K562 (cell line): ENCODE measurements around the gene ABHD16A. TPM values are rescaled to one million over a fixed set of nuclear protein-coding genes. Genes with fewer than 3 reads are reported as not detected.
A peak's percentile ranks its signal among the peaks of the same experiment; 100 is the strongest.

ENCODE experiments used
- ATF6 ChIP-seq: sonication (generic); formaldehyde crosslinking; IDR thresholded peaks from 2 replicates; pipeline ENCODE4 v1.4.0; 2020; ENCODE audit warnings: mild to moderate bottlenecking, missing genetic modification reagents
- EHMT2 ChIP-seq: fragments of 450-650 bp; IDR thresholded peaks from 2 replicates; pipeline ENCODE4 v1.6.1; 2018; ENCODE audit warnings: antibody characterized with exemption
- FIP1L1 ChIP-seq: fragments of 200-400 bp; formaldehyde crosslinking; IDR thresholded peaks from 2 replicates; pipeline ENCODE4 v1.6.1; 2018; ENCODE audit warnings: mild to moderate bottlenecking, low read depth, low read length; ENCODE audit not compliant: poor library complexity, severe bottlenecking
- FOSL1 ChIP-seq: fragments of 200-800 bp; sonication (Bioruptor generic); conservative IDR thresholded peaks from 2 replicates; pipeline ENCODE4 v1.6.1; 2016; ENCODE audit warnings: missing genetic modification characterization, missing compliant biosample characterization
- GTF2B ChIP-seq: IDR thresholded peaks from 2 replicates; pipeline ENCODE4 v1.6.1; 2011; ENCODE audit not compliant: insufficient read length; ENCODE audit errors: extremely low read depth
- LEF1 ChIP-seq: fragments of 450-650 bp; IDR thresholded peaks from 2 replicates; pipeline ENCODE4 v1.6.1; 2016; ENCODE audit warnings: mild to moderate bottlenecking
- MAX ChIP-seq: sonication (generic); formaldehyde crosslinking; IDR thresholded peaks from 2 replicates; pipeline ENCODE4 v1.9.0; 2022; ENCODE audit warnings: mild to moderate bottlenecking, missing genetic modification reagents
- NFIX ChIP-seq: fragments of 250-450 bp; sonication (Bioruptor Pico); IDR thresholded peaks from 2 replicates; pipeline ENCODE4 v1.4.0; 2020; ENCODE audit warnings: low read depth, mild to moderate bottlenecking, moderate library complexity
- NONO ChIP-seq, 2 experiments: fragments of 200-400 bp in 1 of 2; fragments of 450-650 bp in 1 of 2; formaldehyde crosslinking in 1 of 2; IDR thresholded peaks; 2 replicates each; pipeline ENCODE4 v1.6.1; 2017; ENCODE audit warnings: low read depth in 2 of 2, mild to moderate bottlenecking in 2 of 2, moderate library complexity in 2 of 2, low read length in 1 of 2
- NR2F6 ChIP-seq: fragments of 450-650 bp; formaldehyde crosslinking; IDR thresholded peaks from 2 replicates; pipeline ENCODE4 v1.4.0; 2020; ENCODE audit warnings: mild to moderate bottlenecking
- PML ChIP-seq: IDR thresholded peaks from 2 replicates; pipeline ENCODE4 v1.6.1; 2012; ENCODE audit warnings: low read length, inconsistent platforms
- PTRF ChIP-seq: fragments of 450-650 bp; IDR thresholded peaks from 2 replicates; pipeline ENCODE4 v1.6.1; 2016; ENCODE audit warnings: mild to moderate bottlenecking, missing genetic modification characterization, missing compliant biosample characterization
- SMAD3 ChIP-seq: fragments of 450-650 bp; formaldehyde crosslinking; conservative IDR thresholded peaks from 2 replicates; pipeline ENCODE4 v1.4.0; 2020; ENCODE audit warnings: mild to moderate bottlenecking
- SMAD4 ChIP-seq: fragments of 250-450 bp; sonication (Bioruptor Pico); conservative IDR thresholded peaks from 2 replicates; pipeline ENCODE4 v1.8.0; 2021; ENCODE audit warnings: inconsistent platforms, mild to moderate bottlenecking, moderate library complexity
- SNIP1 ChIP-seq: fragments of 450-650 bp; IDR thresholded peaks from 2 replicates; pipeline ENCODE4 v1.7.1; 2017; ENCODE audit warnings: low read depth, mild to moderate bottlenecking
- SUPT5H ChIP-seq: fragments of 450-650 bp; IDR thresholded peaks from 2 replicates; pipeline ENCODE4 v1.6.1; 2016
- TAF15 ChIP-seq: fragments of 200-400 bp; formaldehyde crosslinking; IDR thresholded peaks from 2 replicates; pipeline ENCODE4 v1.6.1; 2017; ENCODE audit warnings: mild to moderate bottlenecking, low read depth, low read length, moderate library complexity
- THAP7 ChIP-seq: fragments of 250-450 bp; sonication (Bioruptor Pico); IDR thresholded peaks from 2 replicates; pipeline ENCODE4 v1.5.0; 2021
- TRIM24 ChIP-seq, 2 experiments: fragments of 450-650 bp; IDR thresholded peaks; 2 replicates each; pipeline ENCODE4 v1.6.1; 2016
- ZNF217 ChIP-seq: sonication (generic); formaldehyde crosslinking; IDR thresholded peaks from 2 replicates; pipeline ENCODE4 v1.8.0; 2022; ENCODE audit warnings: mild to moderate bottlenecking, missing genetic modification reagents
- ZNF398 ChIP-seq: fragments of 250-450 bp; sonication (Bioruptor Pico); IDR thresholded peaks from 2 replicates; pipeline ENCODE4 v1.8.0; 2021; ENCODE audit warnings: moderate library complexity, mild to moderate bottlenecking, inconsistent platforms
- ZNF644 ChIP-seq: fragments of 200-800 bp; sonication (Bioruptor generic); IDR thresholded peaks from 2 replicates; pipeline ENCODE4 v1.6.1; 2016; ENCODE audit warnings: low read depth, missing genetic modification characterization, missing compliant biosample characterization
- ZNF695 ChIP-seq: fragments of 450-650 bp; formaldehyde crosslinking; IDR thresholded peaks from 2 replicates; pipeline ENCODE4 v1.4.0; 2020; ENCODE audit warnings: mild to moderate bottlenecking, moderate library complexity
- polyA plus RNA-seq, 8 experiments: library from polyadenylated mRNA; depleted of rRNA in 4 of 8; stranded (reverse) in 5 of 8; unstranded in 3 of 8; fragments of >200 nt; fragmentation: Nextera tagmentation in 2 of 8; fragmentation: Illumina TruSeq in 1 of 8; extraction: Ambion mirVana in 2 of 8; extraction: Trizol in 1 of 8; gene quantifications; 2 replicates each; pipeline versions ENCODE4 v1.2.1 to v1.2.3, GENCODE V29; 2011 to 2014; ENCODE audit warnings: inconsistent platforms in 1 of 8, missing spikeins in 1 of 8
- total RNA-seq, 7 experiments: library from RNA; depleted of rRNA in 6 of 7; stranded (reverse); fragments of >200 nt in 6 of 7; fragmentation: Illumina TruSeq in 2 of 7; extraction: Trizol in 2 of 7; gene quantifications; 2 replicates each; pipeline versions ENCODE4 v1.2.1 to v1.2.3, GENCODE V29; 2011 to 2021; ENCODE audit warnings: low replicate concordance in 1 of 7

ABHD16A gene
- total and polyA plus RNA-seq, 9 of the 15 experiments (the other 6 are each of a cell fraction or from before 2014, with no cell fraction given), result 25.8 to 120 (median 81.6) TPM

GRCh38 chr6:31664790-31665500 lies 38.2 kb downstream of the ABHD16A start, which contains the start of gene GPANK1 (continued):
- TF ChIP-seq ATF6 (CRISPR knock-in tag) (peak; percentile 98), LEF1 (no peak; the same call in 1 of the 2 replicates), ZNF217 (no peak), ZNF695 (CRISPR knock-in tag) (peak; percentile 75; the same call in 1 of the 2 replicates), SMAD4 (no peak), MAX (CRISPR knock-in tag) (peak; percentile 89), EHMT2 (peak; percentile 9; the same call in 1 of the 2 replicates), ZNF398 (CRISPR knock-in tag) (no peak), PTRF (tag) (no peak), PML (peak; percentile 70), SUPT5H (peak; percentile 91; the same call in 1 of the 2 replicates), GTF2B (no peak), FIP1L1 (no peak), NR2F6 (CRISPR knock-in tag) (no peak; the same call in 1 of the 2 replicates), NONO (IDR thresholded peaks at IDR 0.05; ENCODE audit: low read depth in 2 of 2, low read length in 1 of 2) (no peak), NFIX (CRISPR knock-in tag) (no peak), ZNF644 (tag) (no peak; the same call in 1 of the 2 replicates), SMAD3 (CRISPR knock-in tag) (peak; percentile 89), TRIM24 (IDR thresholded peaks at IDR 0.05) (peak; percentile 9 to 20; a peak in 2 of 4 replicates), FOSL1 (no peak), THAP7 (CRISPR knock-in tag) (peak; percentile 47; the same call in 1 of the 2 replicates), SNIP1 (0 out of 2 replicates have a peak, but pooled peaks have one; percentile 24), TAF15 (no peak)
